GM21576 (cell line): Measurements from ENCODE around the gene POLR1B.
"Not testable (repeated sequence)": the region's sequence is repeated elsewhere in the genome, so short reads cannot be mapped to it uniquely, and the experiment has no call there.

Experiments used
- ATAC-seq: cut with Tn5 transposase; IDR thresholded peaks from one replicate; pipeline ENCODE4 v1.9.1; 2021; ENCODE audit warnings: mild to moderate bottlenecking, moderate library complexity; ENCODE audit not compliant: unreplicated experiment

The POLR1B gene, protein sequence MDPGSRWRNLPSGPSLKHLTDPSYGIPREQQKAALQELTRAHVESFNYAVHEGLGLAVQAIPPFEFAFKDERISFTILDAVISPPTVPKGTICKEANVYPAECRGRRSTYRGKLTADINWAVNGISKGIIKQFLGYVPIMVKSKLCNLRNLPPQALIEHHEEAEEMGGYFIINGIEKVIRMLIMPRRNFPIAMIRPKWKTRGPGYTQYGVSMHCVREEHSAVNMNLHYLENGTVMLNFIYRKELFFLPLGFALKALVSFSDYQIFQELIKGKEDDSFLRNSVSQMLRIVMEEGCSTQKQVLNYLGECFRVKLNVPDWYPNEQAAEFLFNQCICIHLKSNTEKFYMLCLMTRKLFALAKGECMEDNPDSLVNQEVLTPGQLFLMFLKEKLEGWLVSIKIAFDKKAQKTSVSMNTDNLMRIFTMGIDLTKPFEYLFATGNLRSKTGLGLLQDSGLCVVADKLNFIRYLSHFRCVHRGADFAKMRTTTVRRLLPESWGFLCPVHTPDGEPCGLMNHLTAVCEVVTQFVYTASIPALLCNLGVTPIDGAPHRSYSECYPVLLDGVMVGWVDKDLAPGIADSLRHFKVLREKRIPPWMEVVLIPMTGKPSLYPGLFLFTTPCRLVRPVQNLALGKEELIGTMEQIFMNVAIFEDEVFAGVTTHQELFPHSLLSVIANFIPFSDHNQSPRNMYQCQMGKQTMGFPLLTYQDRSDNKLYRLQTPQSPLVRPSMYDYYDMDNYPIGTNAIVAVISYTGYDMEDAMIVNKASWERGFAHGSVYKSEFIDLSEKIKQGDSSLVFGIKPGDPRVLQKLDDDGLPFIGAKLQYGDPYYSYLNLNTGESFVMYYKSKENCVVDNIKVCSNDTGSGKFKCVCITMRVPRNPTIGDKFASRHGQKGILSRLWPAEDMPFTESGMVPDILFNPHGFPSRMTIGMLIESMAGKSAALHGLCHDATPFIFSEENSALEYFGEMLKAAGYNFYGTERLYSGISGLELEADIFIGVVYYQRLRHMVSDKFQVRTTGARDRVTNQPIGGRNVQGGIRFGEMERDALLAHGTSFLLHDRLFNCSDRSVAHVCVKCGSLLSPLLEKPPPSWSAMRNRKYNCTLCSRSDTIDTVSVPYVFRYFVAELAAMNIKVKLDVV

DNA sequence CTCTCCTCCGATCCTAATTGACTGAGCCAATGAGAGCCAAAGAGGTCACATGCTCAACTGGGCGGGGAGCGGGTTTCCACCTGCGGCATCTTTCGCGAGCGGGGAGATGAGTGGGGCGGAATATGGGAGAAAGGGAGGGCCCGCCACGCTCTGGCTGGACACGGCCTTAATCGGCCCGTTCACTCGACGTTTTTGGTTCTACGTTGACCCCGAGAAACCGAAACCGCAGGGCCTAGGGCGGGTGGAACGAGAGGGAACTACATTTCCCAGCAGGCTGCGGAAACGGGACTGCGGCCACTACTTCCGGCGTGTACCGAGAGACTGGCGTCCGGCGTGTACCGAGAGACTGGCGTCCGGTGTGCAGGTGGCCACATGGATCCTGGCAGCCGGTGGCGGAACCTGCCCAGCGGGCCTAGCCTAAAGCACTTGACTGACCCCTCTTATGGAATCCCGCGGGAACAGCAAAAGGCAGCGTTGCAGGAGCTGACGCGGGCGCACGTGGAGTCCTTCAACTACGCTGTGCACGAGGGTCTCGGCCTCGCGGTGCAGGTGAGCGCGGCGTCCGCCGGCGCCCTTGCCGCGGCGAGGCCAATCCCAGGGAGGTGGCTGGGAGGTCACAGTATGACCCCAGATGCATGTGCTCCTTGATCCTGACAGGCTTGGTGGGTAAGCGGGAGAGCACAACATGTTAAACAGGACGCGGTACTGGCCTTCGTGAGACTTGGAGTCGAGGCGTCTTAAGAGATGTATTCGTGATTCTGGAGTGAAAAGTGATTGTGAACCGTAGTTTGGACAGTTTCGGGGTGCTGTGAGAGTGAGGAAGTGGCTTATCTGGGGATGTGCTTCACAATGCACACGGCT, at the start of gene POLR1B:
TSS of gene POLR1B (plus strand) at position 343 of the 861 bp plus-strand sequence. CDS start at position 373, 30 bp downstream.
- ATAC-seq, result peak; percentile 72

DNA sequence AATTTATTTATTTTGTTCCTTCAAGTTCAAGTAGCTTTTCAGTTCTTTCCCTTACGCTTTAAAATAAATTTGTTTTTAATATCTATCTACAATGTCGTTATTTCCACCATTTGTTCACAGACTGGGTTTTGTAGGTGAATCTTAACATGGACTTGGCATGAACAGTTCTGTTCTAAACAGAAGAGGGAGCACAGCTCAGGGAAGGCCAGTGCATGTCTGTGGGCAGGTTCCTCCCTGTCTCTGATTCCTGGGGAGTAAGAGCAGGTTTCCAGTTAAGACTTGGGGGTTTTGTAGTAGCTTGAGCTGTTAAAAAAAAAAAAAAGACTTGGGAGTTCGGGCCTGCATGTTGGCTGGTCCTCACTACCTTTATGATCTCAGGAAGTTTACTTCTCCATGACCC, 49.2 kb upstream of the POLR1B start:
- no peak for ATAC-seq

DNA sequence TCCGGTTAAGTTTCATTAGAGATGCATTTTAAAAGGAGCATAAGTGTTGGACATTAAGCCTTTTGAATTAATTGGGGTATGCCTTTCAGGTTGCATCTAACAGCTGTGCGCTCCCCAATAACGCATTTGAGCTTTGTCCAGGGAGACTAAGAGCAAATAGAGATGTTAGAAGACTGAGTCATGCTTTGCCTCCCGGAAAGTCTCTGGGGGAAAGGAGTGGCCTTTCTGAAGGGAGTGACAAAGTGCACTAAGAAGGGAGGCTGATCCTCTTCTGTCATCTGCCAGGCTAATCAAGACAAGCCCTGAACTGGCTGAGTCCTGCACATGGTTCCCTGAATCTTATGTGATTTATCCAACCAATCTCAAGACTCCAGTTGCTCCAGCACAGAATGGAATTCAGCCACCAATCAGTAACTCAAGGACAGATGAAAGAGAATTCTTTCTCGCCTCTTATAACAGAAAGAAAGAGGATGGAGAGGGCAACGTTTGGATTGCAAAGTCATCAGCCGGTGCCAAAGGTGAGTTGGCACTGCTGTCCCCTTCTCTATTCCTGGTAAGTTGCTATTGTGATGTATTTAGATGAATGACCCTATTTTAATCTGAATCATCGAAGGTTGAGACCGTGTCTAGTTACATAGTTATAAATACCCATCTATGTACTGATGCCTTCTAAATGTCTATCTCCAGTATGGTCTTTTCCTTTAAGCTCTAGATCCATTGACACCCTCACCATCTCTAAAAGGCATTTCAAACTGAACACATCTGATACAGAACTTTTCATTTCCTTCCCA, 48.2 kb upstream of the POLR1B start:
- no peak for ATAC-seq

DNA sequence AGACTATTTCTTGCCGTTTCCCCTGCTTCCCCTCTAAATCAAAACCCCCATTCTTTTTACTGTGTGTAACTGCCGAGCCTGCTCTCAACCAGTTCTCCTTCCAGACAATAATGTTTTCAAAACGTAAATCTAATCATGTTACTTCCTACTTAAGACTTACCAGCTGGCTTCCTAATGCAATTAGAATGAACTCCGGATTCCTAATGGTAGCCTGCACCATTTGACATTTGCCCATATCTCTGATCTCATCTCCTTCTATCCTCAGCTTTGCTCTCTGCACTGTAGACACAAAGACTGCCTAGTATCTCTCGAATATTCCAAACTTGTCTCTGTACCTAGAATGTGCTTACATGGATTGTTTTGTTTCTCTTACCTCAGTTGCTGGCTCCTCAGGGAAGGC, 47.4 kb upstream of the POLR1B start:
- no peak for ATAC-seq

DNA sequence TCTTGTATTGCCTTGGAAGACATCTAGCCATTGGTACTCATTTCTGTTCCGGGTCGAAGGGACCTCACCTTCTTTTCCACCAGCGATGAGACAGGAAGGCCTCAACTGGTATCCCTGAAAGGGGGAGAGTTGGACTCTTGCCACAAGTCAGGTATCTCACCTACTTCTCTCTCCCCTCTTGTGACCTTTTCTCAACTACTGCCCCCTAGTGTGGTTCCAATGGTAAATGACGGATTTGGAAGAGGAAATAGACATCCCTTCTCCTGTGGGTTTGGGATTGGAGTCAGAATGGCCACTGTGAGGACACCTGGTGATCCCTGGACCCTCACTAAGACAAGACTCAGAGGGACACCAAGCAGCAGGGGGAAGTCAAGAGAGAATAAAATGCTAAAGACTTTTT, 46.4 kb upstream of the POLR1B start:
- ATAC-seq, result not testable (repeated sequence)

DNA sequence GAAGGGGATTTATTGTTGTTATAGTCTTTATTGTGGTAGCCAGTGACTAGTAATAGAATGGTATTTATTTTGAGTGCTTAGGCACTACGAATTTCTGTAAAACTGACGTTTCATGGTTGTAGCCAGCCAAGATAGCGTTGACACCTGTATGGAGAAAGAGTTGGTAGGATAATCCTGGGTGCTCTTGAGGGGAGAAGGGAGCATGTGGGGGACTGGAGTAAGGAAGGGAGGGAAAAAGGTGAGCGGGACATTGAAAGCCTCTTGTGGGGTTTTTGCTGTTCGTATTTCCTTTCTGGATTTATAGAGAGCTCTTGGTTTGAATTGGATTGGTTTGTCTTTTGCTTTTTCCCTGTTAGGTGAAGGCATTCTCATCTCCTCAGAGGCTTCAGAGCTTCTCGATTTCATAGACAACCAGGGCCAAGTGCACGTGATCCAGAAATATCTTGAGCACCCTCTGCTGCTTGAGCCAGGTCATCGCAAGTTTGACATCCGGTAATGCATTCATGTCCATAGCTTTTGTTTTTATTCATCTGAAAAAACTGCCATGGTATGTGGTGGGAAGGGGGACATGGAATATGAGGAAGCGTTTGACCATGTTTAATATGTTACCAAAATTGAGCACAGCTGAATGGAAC, 41.3 kb upstream of the POLR1B start:
- ATAC-seq, result not testable (repeated sequence)

DNA sequence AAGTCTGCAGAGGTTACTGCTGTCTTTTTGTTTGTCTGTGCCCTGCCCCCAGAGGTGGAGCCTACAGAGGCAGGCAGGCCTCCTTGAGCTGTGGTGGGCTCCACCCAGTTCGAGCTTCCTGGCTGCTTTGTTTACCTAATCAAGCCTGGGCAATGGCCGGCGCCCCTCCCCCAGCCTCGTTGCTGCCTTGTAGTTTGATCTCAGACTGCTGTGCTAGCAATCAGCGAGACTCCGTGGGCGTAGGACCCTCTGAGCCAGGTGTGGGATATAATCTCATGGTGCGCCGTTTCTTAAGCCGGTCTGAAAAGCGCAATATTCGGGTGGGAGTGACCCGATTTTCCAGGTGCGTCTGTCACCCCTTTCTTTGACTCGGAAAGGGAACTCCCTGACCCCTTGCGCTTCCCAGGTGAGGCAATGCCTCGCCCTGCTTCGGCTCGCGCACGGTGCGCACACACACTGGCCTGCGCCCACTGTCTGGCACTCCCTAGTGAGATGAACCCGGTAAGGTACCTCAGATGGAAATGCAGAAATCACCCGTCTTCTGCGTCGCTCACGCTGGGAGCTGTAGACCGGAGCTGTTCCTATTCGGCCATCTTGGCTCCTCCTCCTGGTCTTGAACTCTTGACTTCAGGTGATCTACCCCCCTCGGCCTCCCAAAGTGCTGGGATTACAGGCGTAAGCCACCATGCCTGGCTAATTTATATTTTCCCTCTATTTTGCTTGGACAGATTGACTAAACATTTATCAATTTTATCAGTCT, 32.8 kb upstream of the POLR1B start:
- not testable (repeated sequence) for ATAC-seq

DNA sequence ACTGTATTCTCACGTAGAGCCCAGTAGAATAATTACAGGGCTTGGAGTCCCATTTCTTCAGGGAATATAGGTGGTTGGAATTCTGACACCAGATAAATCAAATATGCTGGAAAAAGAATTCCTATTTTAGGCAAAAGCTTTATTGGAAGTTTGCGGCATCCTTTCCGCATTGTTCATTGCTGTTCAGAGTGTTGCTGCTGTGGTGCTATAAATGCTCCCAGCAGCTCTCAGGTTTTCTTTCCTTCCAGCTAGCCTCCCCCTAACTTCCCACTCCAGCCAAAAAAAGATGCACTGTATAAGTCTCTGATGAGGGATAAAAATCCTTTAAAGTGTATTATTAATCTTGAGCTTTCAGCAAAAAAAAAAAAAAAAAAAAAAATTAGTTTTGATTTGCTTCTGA, 25.5 kb upstream of the POLR1B start:
- ATAC-seq, result no peak

DNA sequence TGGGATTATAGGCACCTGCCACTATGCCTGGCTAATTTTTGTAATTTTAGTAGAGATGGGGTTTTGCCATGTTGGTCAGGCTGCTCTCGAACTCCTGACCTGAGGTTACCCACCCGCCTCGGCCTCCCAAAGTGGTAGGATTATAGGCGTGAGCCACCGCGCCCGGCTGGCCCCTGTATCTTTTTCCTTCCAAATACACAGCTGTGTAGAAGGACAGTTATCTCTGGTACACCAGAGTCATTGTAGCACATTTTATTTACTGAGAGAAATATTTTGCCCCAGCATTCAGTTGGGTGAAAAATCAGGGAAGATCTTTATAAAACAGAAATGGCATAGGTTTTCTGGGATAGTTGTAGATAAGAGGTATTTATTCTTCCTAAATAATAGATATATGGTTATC, 23.5 kb upstream of the POLR1B start:
- no peak for ATAC-seq

DNA sequence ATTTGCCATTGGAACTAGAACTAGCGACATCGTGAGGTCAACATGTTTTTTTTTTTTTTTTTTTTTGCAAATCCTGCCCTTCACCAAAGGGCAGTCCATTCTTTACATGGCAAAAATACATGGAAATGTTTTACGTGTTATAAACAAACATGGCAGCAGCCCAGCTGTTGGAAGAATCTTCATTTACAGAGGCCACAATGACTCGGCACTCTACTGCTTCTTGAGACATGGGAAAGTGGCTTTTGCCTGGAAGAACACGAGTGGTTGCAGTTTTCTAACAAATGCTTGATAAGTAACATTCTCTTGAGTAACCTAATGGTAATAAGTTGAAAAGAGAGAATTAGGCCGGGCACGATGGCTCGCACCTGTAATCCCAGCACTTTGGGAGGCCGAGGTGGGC, 22.8 kb upstream of the POLR1B start:
- no peak for ATAC-seq

DNA sequence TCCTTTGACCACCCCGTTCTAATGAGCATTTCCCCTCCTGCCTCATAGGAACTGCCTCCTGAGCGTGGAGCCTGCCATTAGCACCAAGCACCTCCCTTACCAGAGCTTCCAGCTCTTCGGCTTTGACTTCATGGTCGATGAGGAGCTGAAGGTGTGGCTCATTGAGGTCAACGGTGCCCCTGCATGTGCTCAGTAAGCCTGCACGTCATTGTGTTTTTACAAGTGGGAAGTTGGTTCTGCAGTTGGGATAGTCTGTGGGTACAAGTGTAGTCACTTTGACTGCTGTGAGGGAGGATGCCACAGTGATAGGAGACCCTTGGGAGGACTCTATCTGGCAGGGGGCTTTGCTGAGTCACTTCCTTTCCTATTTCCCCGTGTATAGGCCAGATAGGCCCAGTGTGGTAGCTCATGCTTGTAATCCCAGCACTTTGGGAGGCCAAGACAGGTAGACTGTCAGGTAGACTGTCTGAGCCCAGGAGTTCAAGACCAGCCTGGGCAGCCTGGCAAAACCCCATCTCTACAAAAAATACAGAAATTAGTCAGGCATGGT, 22.0 kb upstream of the POLR1B start:
- no peak for ATAC-seq

DNA sequence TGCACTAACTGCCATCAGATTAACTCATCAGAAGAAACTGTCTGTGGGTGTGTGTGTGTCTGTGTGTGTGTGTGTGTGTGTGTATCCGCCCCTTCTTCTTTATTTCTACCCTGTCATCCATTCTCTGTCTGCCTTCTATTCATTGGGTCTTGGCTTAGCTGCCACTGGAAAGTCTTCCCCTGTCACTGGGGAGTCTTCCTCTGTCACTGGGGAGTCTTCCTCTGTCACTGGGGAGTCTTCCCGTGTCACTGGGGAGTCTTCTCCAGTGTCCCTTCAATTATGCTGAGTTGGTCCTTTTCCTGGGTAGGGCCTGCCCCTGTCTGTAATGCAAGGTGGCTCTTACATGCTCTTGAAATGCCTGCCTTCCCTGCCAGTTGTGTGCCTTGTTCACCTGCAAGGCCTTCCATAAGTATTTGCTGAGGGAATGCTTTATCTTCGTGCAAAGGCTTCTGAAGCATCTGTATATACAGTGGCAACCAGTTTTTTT, 18.9 kb upstream of the POLR1B start:
- no peak for ATAC-seq

DNA sequence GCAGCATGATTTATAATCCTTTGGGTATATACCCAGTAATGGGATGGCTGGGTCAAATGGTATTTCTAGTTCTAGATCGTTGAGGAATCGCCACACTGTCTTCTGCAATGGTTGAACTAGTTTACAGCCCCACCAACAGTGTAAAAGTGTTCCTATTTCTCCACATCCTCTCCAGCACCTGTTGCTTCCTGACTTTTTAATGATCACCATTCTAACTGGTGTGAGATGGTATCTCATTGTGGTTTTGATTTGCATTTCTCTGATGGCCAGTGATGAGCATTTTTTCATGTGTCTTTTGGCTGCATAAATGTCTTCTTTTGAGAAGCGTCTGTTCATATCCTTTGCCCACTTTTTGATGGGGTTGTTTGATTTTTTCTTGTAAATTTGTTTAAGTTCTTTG, 18.0 kb upstream of the POLR1B start:
- ATAC-seq, result not testable (repeated sequence)

DNA sequence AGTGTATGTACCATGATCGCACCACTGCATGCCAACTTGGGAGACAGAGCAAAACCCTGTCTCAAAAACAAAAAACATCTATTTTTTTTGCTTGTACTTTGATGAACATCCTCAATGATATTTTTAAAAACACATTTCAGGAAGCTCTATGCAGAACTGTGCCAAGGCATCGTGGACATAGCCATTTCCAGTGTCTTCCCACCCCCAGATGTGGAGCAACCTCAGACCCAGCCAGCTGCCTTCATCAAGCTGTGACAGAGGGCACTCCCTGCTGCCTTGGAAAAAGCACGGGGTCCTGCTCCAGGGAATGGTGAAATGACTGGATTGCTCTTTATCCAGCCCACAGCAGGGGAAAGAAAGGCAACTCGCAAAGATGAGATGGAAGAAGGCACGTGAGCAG, 13.7 kb upstream of the POLR1B start:
- no peak for ATAC-seq

DNA sequence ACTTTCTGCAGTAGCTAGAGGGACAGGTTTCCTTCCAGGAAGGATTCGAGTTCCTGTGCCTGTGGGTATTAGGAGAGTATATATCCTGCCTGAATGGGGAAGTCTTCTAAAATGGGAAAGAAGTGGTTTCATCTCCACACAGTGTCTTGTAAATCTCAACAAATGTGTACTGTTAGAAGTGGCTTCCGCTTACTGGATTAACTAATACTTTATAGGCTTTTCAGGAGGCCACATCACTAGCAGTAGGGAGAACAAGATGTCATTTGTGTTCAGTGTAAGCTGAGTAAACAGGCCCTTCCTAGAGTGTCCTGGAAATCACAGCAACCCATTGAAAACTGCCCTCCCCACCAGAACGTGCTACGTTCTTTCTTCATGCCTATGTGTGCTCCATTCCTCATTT, 12.5 kb upstream of the POLR1B start:
- no peak for ATAC-seq

DNA sequence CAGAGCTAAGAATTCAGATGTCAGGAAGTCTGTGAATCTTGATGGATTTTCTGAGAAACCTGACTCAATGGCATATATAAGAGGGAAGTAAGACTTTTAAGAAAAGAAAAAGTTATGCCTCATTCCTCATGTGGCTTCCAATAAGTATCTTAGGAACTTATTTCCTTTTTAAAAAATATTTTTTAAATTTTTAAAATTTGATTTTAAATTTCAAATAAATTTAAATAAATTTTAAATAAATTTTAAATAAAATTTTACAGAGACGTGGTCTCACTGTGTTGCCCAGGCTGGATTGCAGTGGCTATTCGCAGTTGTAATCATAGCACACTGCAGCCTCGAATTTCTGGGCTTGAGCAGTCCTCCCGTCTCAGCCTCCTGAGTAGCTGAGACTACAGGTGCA, 11.5 kb upstream of the POLR1B start:
- ATAC-seq, result no peak

DNA sequence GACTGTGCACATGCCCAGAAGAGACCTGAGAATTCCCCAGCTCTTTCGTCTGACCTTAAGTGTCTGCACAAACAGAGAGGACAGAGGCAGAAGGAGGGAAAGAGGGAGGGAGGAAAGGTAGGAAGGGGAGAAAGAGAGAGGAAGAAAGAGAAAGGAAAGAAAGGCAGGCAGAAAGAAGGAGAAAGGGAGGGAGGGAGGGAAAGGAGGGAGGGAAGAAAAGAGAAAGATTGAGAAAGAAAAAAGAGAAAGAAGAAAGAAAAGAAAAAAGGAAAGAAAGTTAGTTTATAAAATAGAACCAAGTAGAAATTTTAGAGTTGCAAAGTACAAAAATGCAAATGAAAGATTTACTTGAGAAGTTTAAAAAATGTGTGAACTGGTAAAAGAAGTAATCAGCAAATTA, 7.4 kb upstream of the POLR1B start:
- no peak for ATAC-seq

DNA sequence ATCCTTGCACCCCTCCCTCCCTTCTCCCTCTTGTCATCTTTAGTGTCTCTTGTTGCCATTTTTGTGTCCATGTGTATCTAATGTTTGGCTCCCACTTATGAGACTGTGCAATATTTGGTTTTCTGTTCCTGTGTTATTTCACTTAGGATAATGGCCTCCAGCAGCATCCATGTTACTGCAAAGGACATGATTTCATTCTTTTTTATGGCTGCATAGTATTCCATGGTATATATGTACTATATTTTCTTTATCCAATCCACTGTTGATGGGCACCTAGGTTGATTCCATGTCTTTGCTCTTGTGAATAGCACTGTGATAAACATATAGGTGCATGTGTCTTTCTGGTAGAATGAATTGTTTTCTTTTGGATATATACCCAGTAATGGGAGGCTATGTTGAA, 5.6 kb upstream of the POLR1B start:
- not testable (repeated sequence) for ATAC-seq
